Dermis microvascular lymphatic vessel endothelial cell (primary cell): ENCODE measurements around the gene ADISSP. TPM values are rescaled to one million over a fixed set of nuclear protein-coding genes. Genes with fewer than 3 reads are reported as not detected.
"Not testable (repeated sequence)": the region's sequence is repeated elsewhere in the genome, so short reads cannot be mapped to it uniquely, and the experiment has no call there.

Experiments used
- DNase-seq, 2 donors: peaks; one replicate each; pipeline versions ENCODE4 v3.0.0 to v3.0.0-alpha.2; 2010; ENCODE audit warnings: low read depth in 2 of 2
- total RNA-seq: library from RNA; depleted of rRNA; stranded (reverse); fragments of >200 nt; gene quantifications from 2 replicates; pipeline ENCODE4 v1.2.1, GENCODE V29; 2014

Gene ADISSP
- total RNA-seq, 1 donor from 2014 or later: 24.0 TPM

DNA sequence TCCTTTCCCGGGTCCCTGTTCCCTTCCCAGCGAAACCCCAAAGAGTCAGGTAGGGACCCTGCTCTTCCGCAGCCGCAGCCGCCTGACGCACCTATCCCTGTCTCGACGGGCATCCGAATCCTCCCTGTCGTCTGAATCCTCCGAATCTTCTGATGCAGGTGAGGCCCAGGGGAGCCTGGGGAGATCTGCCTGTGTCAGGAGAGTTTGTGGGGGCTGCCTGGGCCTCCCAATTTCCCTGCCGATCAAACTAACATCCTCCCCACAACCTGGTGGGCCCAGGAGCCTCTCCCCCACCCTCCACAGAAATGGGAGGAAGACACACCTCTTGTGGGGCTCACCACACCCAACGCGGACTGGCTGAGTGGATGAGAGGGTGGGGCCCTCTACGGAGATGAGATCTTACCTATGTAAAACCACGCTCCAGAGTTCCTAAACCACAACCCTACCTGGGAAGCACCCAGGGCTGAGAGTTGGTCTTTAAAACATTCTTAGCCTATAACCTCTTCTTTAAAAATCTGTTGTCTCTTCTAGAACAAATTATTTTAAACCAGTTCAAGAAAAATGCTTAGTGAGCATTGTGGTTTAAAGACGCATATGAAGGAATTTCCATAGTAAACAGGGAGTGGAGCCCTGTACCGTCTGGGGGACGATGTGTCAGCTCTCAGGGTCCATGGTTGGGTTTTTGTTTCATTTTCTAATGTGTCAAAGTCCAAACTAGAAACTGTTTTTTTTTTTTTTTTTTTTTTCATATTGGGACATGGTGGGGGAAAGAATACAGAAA, 30.2 kb upstream of the ADISSP start:
- DNase-seq: no peak

DNA sequence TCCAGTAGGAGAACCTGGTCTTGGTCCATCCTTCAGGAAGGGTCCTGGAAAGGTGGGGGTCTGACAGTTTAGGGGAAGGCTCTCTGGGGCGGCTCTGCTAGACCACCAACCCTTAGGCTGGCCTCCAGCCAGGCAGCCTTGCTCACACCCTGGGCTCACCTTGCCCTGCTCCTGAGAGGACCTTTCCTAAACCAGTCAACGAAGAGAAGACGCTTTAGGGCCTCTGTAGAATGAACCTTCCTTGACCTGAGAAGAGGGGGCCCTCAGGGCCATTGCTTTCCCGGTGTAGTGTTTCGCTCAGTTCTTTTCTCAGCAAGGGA, 29.6 kb upstream of the ADISSP start:
- DNase-seq: no peak

- no peak for DNase-seq
These were observed 29.1 kb upstream of the ADISSP start for GRCh38 chr20:3796477-3797225.

DNA sequence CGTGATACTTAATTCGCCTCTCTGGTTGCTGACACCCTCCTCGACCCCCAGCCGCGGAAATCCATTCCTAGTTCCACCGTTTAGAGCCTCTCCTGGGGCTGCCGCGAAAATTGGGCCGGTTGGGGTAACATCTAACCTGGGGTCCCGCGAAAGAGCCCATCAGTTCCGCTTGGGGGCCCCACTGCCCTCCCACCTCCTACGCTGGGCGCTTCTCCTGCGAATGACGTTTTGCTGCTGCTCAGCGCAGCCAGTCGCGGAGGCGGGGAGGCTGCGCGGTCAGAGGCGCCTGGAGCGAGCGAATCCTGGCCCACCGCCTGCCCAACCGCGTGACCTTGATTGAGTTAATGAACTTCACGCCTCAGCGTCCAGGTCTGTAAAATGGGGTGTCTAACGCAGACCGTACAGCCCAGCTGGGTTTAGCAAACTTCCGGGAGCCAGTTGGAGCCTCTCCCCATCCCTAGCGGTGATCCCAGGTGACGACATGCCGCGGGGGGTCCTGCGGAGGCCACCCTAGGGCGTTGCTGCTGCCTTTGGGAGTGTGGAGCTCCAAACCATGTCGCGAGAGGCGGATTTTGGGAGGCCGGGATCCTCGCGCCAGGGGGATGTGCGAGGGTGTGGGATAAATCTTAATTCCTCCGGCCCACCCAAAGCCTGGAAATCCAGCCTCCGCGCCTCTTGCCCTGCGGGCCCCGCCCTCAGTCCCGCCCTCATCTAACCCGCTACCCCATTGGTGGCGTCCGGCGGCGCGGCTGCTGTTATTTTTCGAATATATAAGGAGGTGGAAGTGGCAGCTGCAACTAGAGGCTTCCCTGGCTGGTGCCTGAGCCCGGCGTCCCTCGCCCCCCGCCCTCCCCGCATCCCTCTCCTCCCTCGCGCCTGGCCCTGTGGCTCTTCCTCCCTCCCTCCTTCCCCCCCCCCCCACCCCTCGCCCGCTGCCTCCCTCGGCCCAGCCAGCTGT, 28.2 kb upstream of the ADISSP start, which contains the start of gene CDC25B:
Gene CDC25B, plus strand, starts transcription at position 800 of the 958 bp plus-strand sequence. CDS start 222 bp downstream, outside the sequence.
- DNase-seq: peak; percentile 73 to 92

GRCh38 chr20:3794701-3795420, 27.3 kb upstream of the ADISSP start:
- no peak for DNase-seq

- DNase-seq: not testable (repeated sequence)
These were observed 26.6 kb upstream of the ADISSP start for GRCh38 chr20:3794168-3794567.

DNA sequence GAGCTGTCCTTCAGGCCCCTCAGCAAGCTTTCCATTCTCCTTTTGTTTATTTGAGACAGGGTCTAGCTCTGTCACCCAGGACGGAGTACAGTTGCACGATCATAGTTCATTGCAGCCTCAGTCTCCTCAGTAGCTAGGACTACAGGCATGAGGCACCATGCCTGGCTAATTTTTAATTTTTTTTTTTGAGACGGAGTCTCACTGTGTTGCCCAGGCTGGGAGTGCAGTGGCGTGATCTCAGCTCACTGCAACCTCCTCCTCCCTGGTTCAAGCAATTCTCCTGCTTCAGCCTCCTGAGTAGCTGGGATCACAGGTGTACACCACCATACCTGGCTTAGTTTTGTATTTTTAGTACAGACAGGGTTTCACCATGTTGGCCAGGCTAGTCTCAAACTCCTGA, 21.6 kb upstream of the ADISSP start:
- DNase-seq: not testable (repeated sequence)

DNA sequence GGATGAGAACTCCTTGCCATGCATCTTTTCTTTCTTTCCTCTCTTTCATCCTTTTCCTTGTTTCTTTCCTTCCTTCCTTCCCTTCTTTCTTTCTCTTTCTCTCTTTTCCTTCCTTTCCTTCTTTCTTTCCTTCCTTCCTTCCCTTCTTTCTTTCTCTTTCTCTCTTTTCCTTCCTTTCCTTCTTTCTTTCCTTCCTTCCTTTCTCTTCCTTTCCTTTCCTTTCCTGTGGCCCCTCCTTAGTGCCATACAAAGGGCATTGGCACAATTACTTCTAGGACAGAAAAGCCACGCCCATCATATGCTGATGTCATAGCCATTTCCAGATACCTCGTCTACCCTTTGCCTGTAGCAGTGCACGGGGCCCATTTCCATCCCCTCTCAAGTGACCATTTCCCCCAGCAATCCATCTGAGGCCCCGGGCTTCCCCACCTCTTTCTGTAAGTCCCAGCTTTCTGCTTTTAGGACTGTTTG, 21.2 kb upstream of the ADISSP start:
- DNase-seq: no peak

- DNase-seq: no peak
These were observed 19.9 kb upstream of the ADISSP start for GRCh38 chr20:3787324-3788014.

DNA sequence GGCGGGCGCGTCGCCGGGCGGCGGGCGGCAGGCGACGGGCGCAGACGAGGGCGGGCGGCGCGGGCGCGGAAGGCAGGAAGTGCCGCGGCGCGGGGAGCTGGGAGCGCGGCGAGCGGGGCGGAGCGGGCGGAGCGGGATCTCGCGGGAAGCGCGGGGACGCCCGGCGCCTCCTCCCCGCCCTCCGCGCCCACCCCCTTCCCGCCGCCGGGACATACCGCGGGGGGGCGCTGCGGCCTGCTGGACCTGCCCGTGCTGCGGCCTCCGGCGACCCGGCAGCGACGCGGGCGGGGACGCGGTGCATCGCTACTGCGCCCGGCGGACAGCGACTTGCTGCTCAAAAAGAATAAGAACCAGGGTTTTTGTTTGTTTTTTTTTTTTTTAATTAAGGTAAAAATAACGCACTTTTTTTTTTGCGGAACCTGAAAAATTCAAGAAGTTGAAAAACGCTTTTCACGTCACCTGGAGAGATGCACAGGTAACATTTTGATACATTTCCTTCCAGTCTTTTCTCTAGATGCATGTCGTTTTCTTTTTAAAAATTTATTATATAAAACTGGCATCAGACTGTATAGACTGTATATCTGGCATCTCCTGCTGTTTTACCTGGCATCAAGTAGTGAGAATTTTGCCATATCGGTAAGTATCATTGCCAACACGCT, 19.2 kb upstream of the ADISSP start, which contains the start of gene CENPB:
Gene CENPB, minus strand, starts transcription at position 76 of the 659 bp plus-strand sequence. CDS start 257 bp downstream, outside the sequence.
- DNase-seq: peak; percentile 50 to 88

DNA sequence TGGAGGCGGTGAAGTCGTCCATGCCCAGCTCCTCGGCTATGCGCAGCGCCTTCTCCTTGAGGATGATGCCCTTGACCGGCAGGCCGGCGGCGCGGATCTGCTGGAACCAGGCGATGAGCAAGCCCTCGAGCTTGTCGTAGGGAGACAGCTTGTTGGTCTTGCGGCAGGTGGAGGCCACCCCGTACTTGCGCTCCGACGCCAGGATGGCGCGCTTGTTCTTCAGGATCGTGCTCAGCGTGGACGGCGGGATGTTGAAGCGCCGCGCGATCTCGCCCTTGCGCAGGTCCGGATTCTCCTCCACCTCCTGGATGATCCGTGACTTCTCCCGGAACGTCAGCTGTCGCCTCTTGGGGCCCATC, 18.6 kb upstream of the ADISSP start:
- DNase-seq: peak in 1 of 2 donors; percentile 71

- peak in 1 of 2 donors; percentile 46 for DNase-seq
These were observed 17.9 kb upstream of the ADISSP start for GRCh38 chr20:3785240-3786125.

GRCh38 chr20:3784863-3785239, 17.3 kb upstream of the ADISSP start:
- no peak for DNase-seq

GRCh38 chr20:3784216-3784853, 16.8 kb upstream of the ADISSP start:
- no peak for DNase-seq

- DNase-seq: no peak
These were observed 16.1 kb upstream of the ADISSP start for GRCh38 chr20:3783511-3784195.

GRCh38 chr20:3783068-3783489, 15.5 kb upstream of the ADISSP start:
- DNase-seq: no peak

DNA sequence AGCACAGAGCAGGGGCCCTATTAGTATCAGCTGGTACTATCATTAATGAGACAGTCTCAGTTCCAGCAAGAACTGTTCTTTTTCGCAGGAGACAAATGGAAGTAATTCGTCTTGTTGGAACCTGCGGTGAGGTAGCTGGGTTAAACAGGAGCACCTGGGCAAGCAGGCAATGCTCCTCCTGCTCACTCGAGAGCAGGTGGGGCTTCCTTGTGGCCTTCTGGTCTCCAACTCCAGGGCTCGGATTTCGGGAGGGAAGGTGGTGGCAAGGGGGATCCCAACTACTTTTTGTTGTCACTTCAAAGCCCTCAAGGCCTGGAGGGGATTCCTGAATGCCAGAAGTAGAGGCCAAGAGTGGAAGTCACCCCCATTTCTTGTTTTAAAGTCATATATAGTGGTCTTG, 15.0 kb upstream of the ADISSP start:
- no peak for DNase-seq
